Measurements from ENCODE around the gene LHFPL3.
"Not testable (repeated sequence)": the region's sequence is repeated elsewhere in the genome, so short reads cannot be mapped to it uniquely, and the experiment has no call there.

The LHFPL3 gene

GRCh38 chr7:104695563-104695962 is 367.2 kb downstream of the LHFPL3 start:
- no peak for DNase-seq (ENCODE audit: low read depth)

- no peak for DNase-seq (ENCODE audit: low read depth)
Measured at GRCh38 chr7:104700336-104700735, 371.9 kb downstream of the LHFPL3 start.

DNA sequence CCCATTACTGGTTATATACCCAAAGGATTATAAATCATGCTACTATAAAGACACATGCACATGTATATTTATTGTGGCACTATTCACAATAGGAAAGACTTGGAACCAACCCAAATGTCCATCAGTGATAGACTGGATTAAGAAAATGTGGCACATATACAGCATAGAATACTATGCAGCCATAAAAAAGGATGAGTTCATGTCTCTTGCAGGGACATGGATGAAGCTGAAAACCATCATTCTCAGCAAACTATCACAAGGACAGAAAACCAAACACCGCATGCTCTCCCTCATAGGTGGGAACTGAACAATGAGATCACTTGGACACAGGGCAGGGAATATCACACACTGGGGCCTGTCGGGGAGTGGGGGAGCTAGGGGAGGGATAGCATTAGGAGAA is 392.6 kb downstream of the LHFPL3 start:
- not testable (repeated sequence) for DNase-seq (ENCODE audit: low read depth)

GRCh38 chr7:104723001-104723400 is 394.6 kb downstream of the LHFPL3 start:
- no peak for DNase-seq (ENCODE audit: low read depth)

- no peak for DNase-seq (ENCODE audit: low read depth)
Measured at GRCh38 chr7:104758504-104758903, 430.1 kb downstream of the LHFPL3 start.

GRCh38 chr7:104761892-104762291 is 433.5 kb downstream of the LHFPL3 start:
- DNase-seq (ENCODE audit: low read depth), result no peak

DNA sequence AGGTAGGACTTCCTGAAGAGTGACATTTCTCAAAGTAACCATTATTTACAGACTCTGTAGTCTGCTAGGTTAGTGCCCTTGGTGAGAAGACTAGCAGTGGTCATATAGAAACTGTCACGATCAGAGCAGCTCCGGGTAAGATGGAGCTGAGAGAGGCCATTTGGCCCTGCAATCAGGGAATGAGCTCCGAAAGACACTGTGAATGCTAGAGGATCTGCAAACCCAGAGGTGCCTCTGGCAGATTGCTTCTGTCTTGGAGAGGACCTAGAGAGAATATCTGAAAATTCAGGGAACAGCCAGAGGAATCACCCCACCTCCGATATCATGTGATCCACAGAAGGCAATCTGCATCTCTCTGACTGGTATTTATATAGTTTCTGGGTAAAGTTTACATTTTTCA is 438.7 kb downstream of the LHFPL3 start:
- no peak for DNase-seq (ENCODE audit: low read depth)

DNA sequence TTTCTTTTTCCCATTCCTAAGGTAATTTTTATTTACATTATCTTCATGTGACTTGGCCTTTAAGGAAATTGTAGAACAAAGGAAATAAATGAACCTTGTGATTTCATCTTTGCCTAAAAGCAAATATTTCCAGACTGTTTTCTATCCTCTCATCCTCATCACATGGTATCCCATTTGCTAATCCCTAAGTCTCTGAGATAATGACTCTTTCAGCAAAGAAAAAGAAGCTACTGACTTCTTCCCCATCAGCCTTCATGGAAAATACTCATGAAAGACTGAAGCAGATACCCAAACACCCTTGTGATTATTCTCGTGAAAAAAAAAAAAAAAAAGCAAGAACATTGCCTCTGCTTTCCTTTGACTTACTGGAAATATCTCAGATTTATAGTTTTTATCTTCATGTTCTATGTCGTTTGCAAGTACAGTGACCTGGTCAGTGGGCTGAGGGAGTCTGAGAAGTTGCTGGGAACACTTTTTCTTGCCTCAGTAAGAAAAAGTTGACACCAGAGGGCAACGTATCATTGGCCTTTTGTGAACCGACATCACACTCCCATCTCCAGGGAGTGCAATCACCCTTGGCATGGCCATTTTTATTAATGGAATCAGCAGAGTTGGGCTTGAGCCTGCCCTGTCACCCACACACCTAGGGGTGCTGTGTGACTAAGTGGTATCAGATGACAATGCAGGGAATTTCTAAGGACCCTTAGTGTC is 439.6 kb downstream of the LHFPL3 start:
- no peak for DNase-seq (ENCODE audit: low read depth)

GRCh38 chr7:104772405-104773345 is 444.3 kb downstream of the LHFPL3 start:
- DNase-seq (ENCODE audit: low read depth), result no peak

DNA sequence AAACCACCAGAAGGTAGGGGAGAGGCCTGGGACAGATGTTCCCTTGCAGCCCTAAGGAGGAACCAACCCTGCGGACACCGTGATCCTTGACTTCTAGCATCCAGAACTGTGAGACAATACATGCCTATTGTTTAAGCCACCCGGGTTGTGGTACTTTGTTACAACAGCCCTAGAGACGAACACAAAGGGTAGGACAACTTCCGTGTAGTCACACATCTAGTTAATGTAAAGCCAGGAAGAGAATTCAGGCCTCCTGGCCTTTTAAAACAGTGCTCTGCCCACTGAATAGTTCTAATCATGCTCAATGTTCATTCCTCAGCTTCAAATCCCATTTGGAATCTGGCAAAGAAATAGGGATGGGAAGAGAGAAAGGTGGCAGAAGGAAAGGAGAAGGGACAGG is 445.4 kb downstream of the LHFPL3 start:
- DNase-seq (ENCODE audit: low read depth), result no peak

- DNase-seq (ENCODE audit: low read depth), result no peak
Measured at GRCh38 chr7:104775531-104775930, 447.1 kb downstream of the LHFPL3 start.

- no peak for DNase-seq (ENCODE audit: low read depth)
Measured at GRCh38 chr7:104777301-104777800, 448.9 kb downstream of the LHFPL3 start.

GRCh38 chr7:104779888-104780287 is 451.5 kb downstream of the LHFPL3 start:
- no peak for DNase-seq (ENCODE audit: low read depth)

- no peak for DNase-seq (ENCODE audit: low read depth)
Measured at GRCh38 chr7:104784686-104785085, 456.3 kb downstream of the LHFPL3 start.

GRCh38 chr7:104789780-104790179 is 461.4 kb downstream of the LHFPL3 start:
- DNase-seq (ENCODE audit: low read depth), result no peak

DNA sequence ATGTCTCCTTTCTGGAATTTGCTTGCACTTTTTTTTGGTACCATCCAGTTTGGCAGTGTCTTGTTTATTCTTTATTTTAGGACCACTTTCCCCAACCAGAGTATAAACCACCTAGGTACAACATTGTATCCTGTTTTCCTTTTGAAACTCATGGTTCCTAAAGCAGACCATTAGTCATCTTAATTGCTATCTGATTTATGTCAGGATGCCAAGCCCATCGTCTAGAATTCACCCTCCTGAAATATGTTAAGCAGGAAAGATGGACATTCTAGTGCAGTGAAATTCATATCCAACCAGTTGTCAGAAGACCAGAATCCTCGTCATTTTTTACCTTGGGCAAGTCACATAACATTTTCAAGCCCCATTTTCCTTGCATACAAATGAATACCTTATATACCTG is 462.0 kb downstream of the LHFPL3 start:
- no peak for DNase-seq (ENCODE audit: low read depth)

DNA sequence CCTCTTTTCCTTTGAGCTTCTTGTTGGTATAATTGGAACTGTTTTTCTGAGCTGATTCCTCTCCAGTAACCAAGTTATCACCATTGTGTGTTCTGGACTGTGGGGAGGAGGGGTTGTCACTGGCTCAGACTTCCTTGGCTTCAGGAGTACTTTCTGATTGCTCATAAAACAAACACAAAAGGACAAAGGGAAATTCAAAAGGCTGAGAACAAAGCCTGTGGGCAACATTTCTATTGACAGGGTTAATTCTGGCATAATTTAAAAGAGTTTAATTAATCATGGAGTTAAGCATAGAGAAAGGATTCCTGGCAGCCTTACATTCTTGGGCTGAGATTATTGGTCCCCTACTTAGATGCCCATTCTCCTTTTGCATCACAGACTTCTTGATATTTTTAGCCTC is 462.7 kb downstream of the LHFPL3 start:
- no peak for DNase-seq (ENCODE audit: low read depth)

DNA sequence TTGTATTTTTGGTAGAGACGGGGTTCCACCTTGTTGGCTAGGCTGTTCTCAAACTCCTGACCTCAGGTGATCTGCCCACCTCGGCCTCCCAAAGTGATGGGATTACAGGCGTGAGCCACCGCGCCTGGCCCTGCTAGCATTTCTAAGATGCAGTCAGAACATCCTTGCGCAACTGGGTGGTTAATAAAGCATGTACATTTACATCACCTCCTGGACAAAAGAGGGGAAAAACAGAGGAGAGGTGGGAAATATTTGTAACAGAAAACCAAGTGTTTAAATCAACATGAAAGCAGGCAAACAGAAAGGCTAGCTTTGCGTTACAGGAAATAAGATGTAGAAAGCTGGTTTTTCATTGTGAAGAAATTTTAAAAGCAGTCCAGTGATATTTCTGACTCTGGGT is 464.7 kb downstream of the LHFPL3 start:
- DNase-seq (ENCODE audit: low read depth), result no peak

- no peak for DNase-seq (ENCODE audit: low read depth)
Measured at GRCh38 chr7:104794154-104794553, 465.8 kb downstream of the LHFPL3 start.

DNA sequence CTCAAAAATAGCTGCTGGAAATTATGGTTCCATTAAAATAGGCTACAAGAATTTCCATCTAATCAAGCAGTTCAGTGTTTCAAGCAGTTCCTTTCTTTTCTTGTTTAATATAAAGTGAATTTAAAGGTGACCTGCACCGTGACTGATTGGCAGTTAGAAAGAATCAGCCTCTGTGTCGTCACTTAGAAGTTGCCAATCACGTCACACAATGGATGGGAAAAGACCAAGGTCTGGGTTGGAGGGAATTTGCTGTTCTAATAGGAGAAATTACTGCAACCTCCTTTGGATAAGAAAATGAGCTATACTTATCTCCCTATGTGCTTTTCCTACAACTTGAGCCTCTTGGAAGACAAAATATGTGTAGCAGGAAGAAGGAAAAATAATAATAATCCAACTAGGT is 466.2 kb downstream of the LHFPL3 start:
- DNase-seq (ENCODE audit: low read depth), result no peak

GRCh38 chr7:104795086-104795485 is 466.7 kb downstream of the LHFPL3 start:
- DNase-seq (ENCODE audit: low read depth), result no peak

DNA sequence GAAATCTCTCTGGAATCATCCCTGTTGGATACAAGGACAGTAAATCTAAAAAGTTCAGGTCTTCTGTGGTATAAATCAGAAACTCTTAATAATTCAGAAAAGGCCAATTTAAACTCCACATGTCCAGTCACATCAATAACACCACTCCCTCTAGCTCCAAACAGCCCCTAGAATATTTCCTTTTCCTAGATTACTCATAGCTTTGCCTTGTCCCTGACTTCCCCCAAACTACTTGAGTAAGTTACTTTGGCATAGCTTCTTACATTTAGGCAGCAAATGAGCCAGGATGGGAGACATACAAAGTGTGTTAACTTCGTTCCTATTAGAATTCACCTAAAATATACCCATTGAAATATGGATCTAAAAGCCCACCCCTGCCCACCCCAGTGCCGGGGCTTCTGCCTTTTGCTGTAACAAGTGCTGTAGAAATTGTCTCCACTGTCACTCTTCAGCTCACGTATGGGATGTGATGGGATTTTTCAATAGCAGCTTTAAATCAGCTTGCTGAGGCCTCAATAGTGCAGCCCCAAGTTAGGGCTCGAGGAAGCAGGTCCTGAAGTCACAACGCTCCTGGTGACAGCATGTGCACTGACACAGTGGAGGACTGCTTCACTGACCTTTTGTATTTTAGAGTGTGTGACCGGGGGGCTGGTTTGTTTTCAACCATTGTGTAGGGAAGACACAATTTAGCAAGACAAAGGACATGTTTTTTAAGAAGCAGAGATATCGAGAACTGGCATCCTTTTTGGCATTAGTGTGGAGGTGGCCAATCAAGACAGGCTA is 467.4 kb downstream of the LHFPL3 start:
- no peak for DNase-seq (ENCODE audit: low read depth)

Measured in stimulated activated CD8-positive, alpha-beta memory T cell treated with anti-CD3 and anti-CD28 coated beads, Interleukin-12 subunit alpha, Interleukin-12 subunit beta, amount 100 ng/mL, for 1 hour (primary cell).